Duodenal mucosa (tissue), 2 donors: ENCODE results near the gene PLXNA4.

ENCODE experiments used
- H3K27ac ChIP-seq: one replicate; pipeline ENCODE4 v1.7.0; 2013; ENCODE audit warnings: low read depth, low read length
- H3K27me3 ChIP-seq, 2 donors: one replicate each; pipeline ENCODE4 v1.7.0; 2013; ENCODE audit warnings: low read length in 2 of 2, control low read depth in 1 of 2; ENCODE audit not compliant: insufficient read depth in 2 of 2, control insufficient read depth in 1 of 2
- H3K36me3 ChIP-seq, 2 donors: one replicate each; pipeline ENCODE4 v1.7.0; 2013; ENCODE audit warnings: low read length in 2 of 2, control low read depth in 1 of 2; ENCODE audit not compliant: insufficient read depth in 2 of 2, control insufficient read depth in 1 of 2
- H3K4me1 ChIP-seq, 2 donors: one replicate each; pipeline ENCODE4 v1.7.0; 2013; ENCODE audit warnings: low read length in 2 of 2, control low read depth in 1 of 2; ENCODE audit not compliant: insufficient read depth in 2 of 2, control insufficient read depth in 1 of 2
- H3K4me3 ChIP-seq, 2 donors: one replicate each; pipeline ENCODE4 v1.7.0; 2013; ENCODE audit warnings: low read length in 2 of 2, low read depth in 1 of 2
- H3K9ac ChIP-seq, 2 donors: one replicate each; pipeline ENCODE4 v1.7.0; 2013; ENCODE audit warnings: low read length in 2 of 2, low read depth in 1 of 2
- H3K9me3 ChIP-seq, 2 donors: one replicate each; pipeline ENCODE4 v1.7.0; 2013; ENCODE audit warnings: low read length in 2 of 2, control low read depth in 1 of 2; ENCODE audit not compliant: control insufficient read depth in 1 of 2

The PLXNA4 gene

GRCh38 chr7:132122901-132123300, 453.4 kb downstream of the PLXNA4 start:
- Histone ChIP-seq H3K4me1 (no peaks in the 10 kb centered on the region), H3K27ac (no peak overlapping the region), H3K27me3 (no peaks in the 10 kb centered on the region), H3K9me3 (no peaks in the 10 kb centered on the region), H3K9ac (no peak overlapping the region), H3K36me3 (no peaks in the 10 kb centered on the region), H3K4me3 (no peak overlapping the region)

- Histone ChIP-seq H3K9me3 (no peaks in the 10 kb centered on the region), H3K9ac (no peak overlapping the region), H3K4me3 (no peak overlapping the region), H3K4me1 (no peaks in the 10 kb centered on the region), H3K27ac (no peak overlapping the region), H3K27me3 (no peaks in the 10 kb centered on the region), H3K36me3 (no peaks in the 10 kb centered on the region)
Measured at GRCh38 chr7:132121987-132122386, 454.3 kb downstream of the PLXNA4 start.

- no peak overlapping the region for H3K27ac ChIP-seq
- no peak overlapping the region for H3K4me3 ChIP-seq
- H3K27me3 ChIP-seq = no peaks in the 10 kb centered on the region
- no peaks in the 10 kb centered on the region for H3K4me1 ChIP-seq
- no peaks in the 10 kb centered on the region for H3K9me3 ChIP-seq
- H3K9ac ChIP-seq = no peak overlapping the region
- no peaks in the 10 kb centered on the region for H3K36me3 ChIP-seq
Measured at GRCh38 chr7:132118641-132119040, 457.6 kb downstream of the PLXNA4 start.

GRCh38 chr7:132117636-132118035, 458.6 kb downstream of the PLXNA4 start:
- Histone ChIP-seq H3K9me3 (no peaks in the 10 kb centered on the region), H3K4me3 (no peak overlapping the region), H3K36me3 (no peaks in the 10 kb centered on the region), H3K9ac (no peak overlapping the region), H3K27me3 (no peaks in the 10 kb centered on the region), H3K4me1 (no peaks in the 10 kb centered on the region), H3K27ac (no peak overlapping the region)

- Histone ChIP-seq H3K9me3 (no peaks in the 10 kb centered on the region), H3K27me3 (no peaks in the 10 kb centered on the region), H3K27ac (no peak overlapping the region), H3K4me1 (no peaks in the 10 kb centered on the region), H3K4me3 (no peak overlapping the region), H3K36me3 (no peaks in the 10 kb centered on the region), H3K9ac (no peak overlapping the region)
Measured at GRCh38 chr7:132117181-132117580, 459.1 kb downstream of the PLXNA4 start.

- Histone ChIP-seq H3K4me1 (no peaks in the 10 kb centered on the region), H3K9me3 (no peaks in the 10 kb centered on the region), H3K27ac (no peak overlapping the region), H3K36me3 (no peaks in the 10 kb centered on the region), H3K4me3 (no peak overlapping the region), H3K27me3 (no peaks in the 10 kb centered on the region), H3K9ac (no peak overlapping the region)
Measured at GRCh38 chr7:132116369-132116768, 459.9 kb downstream of the PLXNA4 start.

- H3K9me3 ChIP-seq = no peaks in the 10 kb centered on the region
- no peaks in the 10 kb centered on the region for H3K4me1 ChIP-seq
Measured at GRCh38 chr7:132115758-132116157, 460.5 kb downstream of the PLXNA4 start.

GRCh38 chr7:132115028-132115427, 461.2 kb downstream of the PLXNA4 start:
- Histone ChIP-seq H3K4me3 (no peak overlapping the region), H3K27me3 (no peaks in the 10 kb centered on the region), H3K27ac (no peak overlapping the region), H3K36me3 (no peaks in the 10 kb centered on the region), H3K9ac (no peak overlapping the region), H3K9me3 (no peaks in the 10 kb centered on the region), H3K4me1 (no peaks in the 10 kb centered on the region)

More at GRCh38 chr7:132115758-132116157, 460.5 kb downstream of the PLXNA4 start:
- Histone ChIP-seq H3K4me3 (no peak overlapping the region), H3K36me3 (no peaks in the 10 kb centered on the region), H3K9ac (no peak overlapping the region), H3K27ac (no peak overlapping the region), H3K27me3 (no peaks in the 10 kb centered on the region)

GRCh38 chr7:132114411-132114810, 461.9 kb downstream of the PLXNA4 start:
- Histone ChIP-seq H3K27ac (no peak overlapping the region), H3K4me1 (no peaks in the 10 kb centered on the region), H3K27me3 (no peaks in the 10 kb centered on the region), H3K4me3 (no peak overlapping the region), H3K36me3 (no peaks in the 10 kb centered on the region), H3K9me3 (no peaks in the 10 kb centered on the region), H3K9ac (no peak overlapping the region)

GRCh38 chr7:132113536-132114371, 462.5 kb downstream of the PLXNA4 start:
- Histone ChIP-seq H3K9me3 (no peaks in the 10 kb centered on the region), H3K4me3 (no peak overlapping the region), H3K4me1 (no peaks in the 10 kb centered on the region), H3K36me3 (no peaks in the 10 kb centered on the region), H3K27me3 (no peaks in the 10 kb centered on the region), H3K9ac (no peak overlapping the region), H3K27ac (no peak overlapping the region)
